GM12891 (cell line): Measurements from ENCODE around the gene YARS1.

Experiments used
- DNase-seq: peaks from one replicate; pipeline ENCODE4 v3.0.0; 2011; ENCODE audit warnings: low spot score; ENCODE audit not compliant: insufficient read length
- FAIRE-seq: peaks from 2 replicates; lab custom pipeline; 2011; peaks lifted over from hg19 to GRCh38; lab: Jason Lieb, UNC
- PAX5 ChIP-seq: IDR thresholded peaks from 2 replicates; pipeline ENCODE4 v1.6.1; 2011; ENCODE audit warnings: low read length, moderate library complexity, mild to moderate bottlenecking; ENCODE audit not compliant: insufficient read depth, severe bottlenecking
- POLR2A ChIP-seq: IDR thresholded peaks from 2 replicates; pipeline ENCODE4 v1.6.1; 2011; ENCODE audit warnings: low read depth, low read length, control low read depth
- POLR2AphosphoS5 ChIP-seq: IDR thresholded peaks from 2 replicates; pipeline ENCODE4 v1.6.1; 2011; ENCODE audit warnings: low read depth, low read length, control low read depth
- POU2F2 ChIP-seq: IDR thresholded peaks from 2 replicates; pipeline ENCODE4 v1.6.1; 2011; ENCODE audit warnings: low read depth, mild to moderate bottlenecking, control low read depth, low read length, moderate library complexity
- SPI1 ChIP-seq: IDR thresholded peaks from 2 replicates; pipeline ENCODE4 v1.6.1; 2011; ENCODE audit warnings: low read depth, low read length, control low read depth
- TAF1 ChIP-seq: IDR thresholded peaks from 2 replicates; pipeline ENCODE4 v1.6.1; 2011; ENCODE audit warnings: low read depth, low read length, control low read depth

Gene YARS1

DNA sequence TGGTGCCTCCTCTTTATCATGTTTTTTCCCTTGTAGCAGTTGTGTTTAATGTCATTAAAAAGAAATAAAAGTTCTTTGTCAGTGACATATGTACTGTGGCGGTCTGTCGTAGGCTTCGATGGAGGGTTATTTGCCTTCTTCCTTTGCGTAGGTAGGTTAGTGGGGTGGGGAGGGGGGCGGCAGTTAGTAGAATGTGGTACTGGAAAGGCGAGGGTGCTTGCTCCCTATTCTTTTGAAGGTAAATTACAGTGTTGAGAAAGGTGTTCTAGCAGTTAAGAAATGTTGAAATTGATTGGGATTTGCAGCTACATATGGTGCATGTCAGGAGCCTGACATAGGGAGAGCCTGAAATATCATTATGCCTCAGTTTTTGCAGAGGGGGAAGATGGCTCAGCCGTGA, 41.6 kb upstream of the YARS1 start:
- DNase-seq (no peak), FAIRE-seq (no peak)
- no peak for TF ChIP-seq POU2F2
- TF ChIP-seq POLR2AphosphoS5 = no peak
- no peak for TF ChIP-seq PAX5
- TF ChIP-seq POLR2A = no peak
- no peak for TF ChIP-seq SPI1
- no peak for TF ChIP-seq TAF1

DNA sequence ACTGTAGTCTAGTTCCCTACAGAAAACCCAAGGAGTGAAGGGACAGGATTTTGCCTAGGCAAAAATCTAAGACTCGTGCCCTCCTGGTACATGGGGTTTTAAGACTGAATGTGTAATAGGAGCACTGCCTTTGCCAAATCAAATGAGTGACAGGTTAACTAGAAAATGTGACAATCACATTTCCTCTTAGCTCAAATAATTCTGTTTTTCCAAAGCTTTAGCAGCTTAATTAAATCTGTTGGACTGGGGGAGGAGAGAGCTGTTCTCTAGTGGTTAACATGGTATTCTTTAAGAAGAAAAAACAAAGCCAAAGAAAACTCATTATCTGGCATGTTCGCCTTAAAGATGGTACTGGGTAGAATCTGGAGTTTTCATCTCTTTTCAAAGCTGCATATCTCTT, 41.0 kb upstream of the YARS1 start:
- peak; percentile 20 for FAIRE-seq

DNA sequence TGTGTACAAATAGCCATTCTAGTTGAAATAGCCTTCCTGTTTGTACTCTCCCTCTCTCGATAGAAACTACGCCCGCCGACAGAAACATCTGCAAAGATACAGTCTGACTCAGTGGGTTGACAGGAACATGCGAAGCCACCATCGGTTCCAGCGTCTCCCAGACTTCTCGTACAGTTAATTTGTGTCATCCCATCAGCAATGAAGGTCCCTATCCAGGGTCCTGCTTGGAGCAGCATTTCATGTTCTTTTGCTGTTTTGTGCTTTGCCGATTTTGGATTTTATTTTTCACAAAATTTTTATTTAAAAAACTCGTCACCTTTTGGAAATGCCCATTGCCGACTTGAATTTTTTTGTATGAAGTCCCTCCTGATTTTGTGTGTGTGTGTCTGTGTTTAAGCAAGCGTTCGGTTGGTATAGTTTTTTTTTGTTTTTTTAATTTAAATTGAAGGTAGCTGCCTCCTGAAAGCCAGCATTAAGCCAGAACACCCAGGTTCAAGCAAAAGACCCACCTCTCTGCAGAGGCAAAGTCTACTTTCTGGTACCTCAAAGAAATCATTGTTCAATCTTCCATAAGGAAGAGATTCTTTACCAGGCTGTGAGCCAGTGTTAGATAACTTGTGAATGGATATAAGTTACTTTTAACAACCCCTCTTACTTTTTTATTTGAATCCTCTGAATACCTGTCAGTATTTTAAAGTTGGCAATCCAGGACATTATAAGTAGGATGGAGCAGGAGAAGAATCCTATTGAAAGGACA, 38.9 kb upstream of the YARS1 start:
- TF ChIP-seq POU2F2 (no peak), POLR2AphosphoS5 (no peak), TAF1 (no peak)
- no peak for DNase-seq

More for the DNA sequence above, 41.0 kb upstream of the YARS1 start:
- no peak for DNase-seq
- TF ChIP-seq POLR2A (no peak), TAF1 (no peak), PAX5 (no peak), SPI1 (no peak), POU2F2 (no peak), POLR2AphosphoS5 (no peak)

DNA sequence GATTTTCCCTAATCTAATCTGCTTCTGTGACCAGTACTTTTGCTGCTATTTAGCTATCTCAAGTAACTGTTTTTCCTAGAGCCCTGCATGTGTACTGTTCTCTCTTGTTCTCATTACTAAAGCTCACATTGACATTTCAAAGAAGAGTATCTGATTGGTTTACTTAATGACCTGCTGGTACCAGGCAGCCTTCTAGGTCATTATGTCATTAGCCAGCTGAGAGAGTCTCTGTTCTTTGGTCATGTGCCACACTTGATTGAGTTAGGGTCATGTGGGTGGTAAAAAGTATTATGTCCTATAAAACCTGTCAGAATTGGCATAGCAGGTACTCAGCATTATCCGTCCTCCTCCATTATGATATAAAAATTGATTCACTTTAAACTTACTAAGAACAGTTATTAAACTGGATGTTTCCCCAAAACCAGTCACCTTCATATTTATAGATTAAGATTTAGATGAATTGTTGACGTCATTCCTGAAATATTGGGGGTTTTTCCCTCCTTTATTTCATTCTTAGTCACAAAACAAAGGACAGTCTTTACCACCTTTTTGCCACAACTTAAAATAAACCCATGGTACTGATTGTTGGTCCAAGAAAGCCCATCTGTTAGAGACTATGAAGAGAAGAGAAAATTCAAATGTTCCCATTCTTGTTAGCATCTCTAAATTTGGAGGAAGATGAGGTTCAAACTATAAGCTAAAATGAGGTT, 31.4 kb upstream of the YARS1 start:
- DNase-seq = no peak
- TF ChIP-seq POU2F2 (no peak), SPI1 (no peak), PAX5 (no peak), TAF1 (no peak), POLR2A (no peak), POLR2AphosphoS5 (no peak)
- FAIRE-seq = peak; percentile 59

More for the DNA sequence above, 38.9 kb upstream of the YARS1 start:
- FAIRE-seq = no peak

DNA sequence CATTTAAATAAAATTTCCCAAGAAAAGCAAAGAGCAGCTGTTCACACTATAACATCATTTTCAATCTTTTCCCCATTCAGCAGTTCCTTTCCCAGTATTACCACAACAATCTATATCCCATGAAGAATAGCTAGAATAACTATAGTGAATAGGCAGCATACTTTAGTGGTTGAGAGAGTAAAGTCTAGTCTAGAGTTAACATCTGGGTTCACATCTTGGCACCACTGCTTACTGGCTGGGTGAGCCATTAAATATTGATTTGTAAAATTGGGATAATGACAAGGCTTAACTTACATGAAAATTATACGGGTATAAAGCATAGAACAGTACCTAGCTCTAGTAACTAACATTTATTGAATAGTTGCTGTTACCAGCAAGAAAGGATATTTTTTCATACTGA, 14.7 kb upstream of the YARS1 start:
- TF ChIP-seq TAF1 = no peak
- TF ChIP-seq POLR2AphosphoS5 = no peak
- TF ChIP-seq POU2F2 = no peak
- no peak for TF ChIP-seq SPI1
- no peak for TF ChIP-seq POLR2A
- no peak for TF ChIP-seq PAX5
- FAIRE-seq (no peak), DNase-seq (no peak)

DNA sequence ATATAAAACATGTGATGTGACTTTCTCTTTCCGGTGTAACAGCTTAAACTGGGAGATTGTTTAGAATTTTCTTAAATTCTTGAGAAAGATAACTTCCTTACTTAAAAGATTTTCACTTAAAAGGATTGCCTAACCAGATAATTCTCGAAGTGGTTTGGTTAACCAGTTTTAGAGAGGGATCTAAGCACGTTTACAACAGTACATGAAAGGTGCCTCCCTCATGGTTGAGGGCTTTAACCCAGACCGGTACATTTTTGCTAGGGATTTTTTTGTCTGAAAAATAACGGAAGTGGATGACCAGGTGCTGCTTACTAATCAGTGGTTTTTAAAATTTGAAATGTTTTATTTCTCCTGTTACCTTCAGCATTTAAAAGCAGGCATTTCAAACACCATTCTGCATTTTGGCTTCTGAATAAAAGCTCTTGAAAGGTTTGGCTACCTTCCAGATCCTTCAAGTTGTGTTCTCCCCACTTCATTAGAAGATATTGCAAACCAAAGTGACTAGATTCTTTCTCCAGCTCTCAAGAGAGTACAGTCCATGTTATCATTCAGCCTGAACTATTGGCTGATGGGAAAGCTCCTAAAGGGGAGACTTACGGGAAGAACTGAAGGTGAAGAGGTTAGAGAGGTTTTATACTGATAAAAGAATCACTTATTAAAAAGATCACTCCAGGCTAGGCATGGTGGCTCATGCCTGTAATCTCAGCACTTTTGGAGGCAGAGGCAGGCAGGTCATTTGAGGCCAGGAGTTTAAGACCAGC, 13.1 kb upstream of the YARS1 start:
- no peak for DNase-seq
- TF ChIP-seq POLR2AphosphoS5 (no peak), POU2F2 (no peak), SPI1 (no peak), TAF1 (no peak), PAX5 (no peak), POLR2A (no peak)
- FAIRE-seq = no peak

DNA sequence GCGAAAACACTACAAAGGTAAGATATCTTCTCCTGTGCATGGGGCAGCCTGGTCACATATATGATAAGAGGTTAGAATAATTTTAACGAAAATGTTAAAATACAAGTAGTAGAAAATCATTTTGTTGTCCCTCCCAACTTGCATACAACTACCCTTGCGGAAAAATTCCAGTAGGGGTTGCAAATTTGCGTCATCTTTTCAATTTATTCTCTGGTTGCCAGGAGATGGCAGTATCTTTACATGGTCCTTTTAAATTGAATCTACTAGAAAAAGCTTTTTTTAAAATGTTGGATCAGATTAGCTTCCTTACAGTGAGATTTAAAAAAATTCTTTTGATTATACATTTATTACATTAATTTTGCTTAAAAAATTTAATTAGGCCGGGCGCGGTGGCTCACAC, 11.2 kb upstream of the YARS1 start:
- TF ChIP-seq TAF1 = no peak
- TF ChIP-seq POLR2AphosphoS5 = no peak
- no peak for TF ChIP-seq POU2F2
- no peak for TF ChIP-seq POLR2A
- no peak for TF ChIP-seq PAX5
- TF ChIP-seq SPI1 = no peak
- FAIRE-seq (no peak), DNase-seq (no peak)

DNA sequence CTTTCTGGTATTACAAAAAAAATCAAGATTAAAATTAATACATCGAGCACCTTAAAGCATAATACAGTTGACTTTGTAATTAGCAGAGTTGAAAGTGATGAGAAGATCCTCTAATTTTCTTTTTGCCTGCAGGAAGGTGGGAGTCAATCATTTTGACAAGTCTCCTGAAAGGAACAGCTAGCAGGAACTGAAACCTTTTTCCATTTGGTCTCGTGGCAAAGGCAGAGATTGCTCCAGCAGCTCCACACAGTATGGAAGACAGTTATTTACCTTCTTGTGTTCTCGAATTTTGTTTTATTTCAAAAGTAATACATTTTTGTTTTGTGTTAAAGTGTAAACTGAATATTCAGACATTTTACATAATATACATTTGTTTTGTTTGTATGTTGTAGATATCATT, 8.0 kb upstream of the YARS1 start:
- DNase-seq (no peak), FAIRE-seq (no peak)
- TF ChIP-seq SPI1 = peak; percentile 31; the same call in 1 of the 2 replicates
- no peak for TF ChIP-seq POLR2A

DNA sequence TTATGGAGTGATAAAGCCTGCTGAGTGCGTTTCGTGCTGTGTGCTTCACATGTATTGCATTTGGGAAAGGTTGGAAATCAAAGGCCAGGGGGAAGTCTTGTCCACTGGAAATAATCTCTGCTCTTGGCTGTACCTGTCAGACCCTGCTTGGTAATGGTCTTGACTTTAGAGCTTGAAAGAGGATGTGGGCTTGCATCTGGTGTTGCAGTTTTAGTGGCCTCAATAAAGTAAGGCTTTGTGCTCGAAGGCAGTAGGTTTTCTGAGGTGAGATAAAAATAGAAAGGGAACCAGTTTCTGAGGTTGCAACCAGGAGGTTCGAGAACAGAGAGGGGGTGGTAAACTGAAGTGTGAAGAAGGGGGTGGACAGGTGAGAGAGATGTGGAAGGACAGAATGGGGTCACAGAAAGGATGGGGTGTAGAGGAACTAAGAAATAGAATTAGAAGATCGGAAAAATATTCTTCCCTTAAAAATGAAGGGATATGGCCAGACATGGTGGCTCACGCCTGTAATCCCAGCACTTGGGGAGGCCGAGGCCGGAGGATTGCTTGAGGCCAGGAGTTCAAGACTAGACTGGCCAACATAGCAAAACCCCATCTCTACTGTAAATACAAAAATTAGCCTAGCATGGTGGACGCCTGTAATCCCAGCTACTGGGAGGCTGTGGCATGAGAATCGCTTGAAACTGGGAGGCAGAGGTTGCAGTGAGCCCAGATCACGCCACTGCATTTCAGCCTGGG, 1.8 kb upstream of the YARS1 start:
- DNase-seq (peak; percentile 39), FAIRE-seq (peak; percentile 93)
- peak; percentile 52 for TF ChIP-seq POU2F2
- TF ChIP-seq PAX5 = peak; percentile 25
- peak; percentile 95 for TF ChIP-seq POLR2AphosphoS5
- TF ChIP-seq POLR2A = peak; percentile 97
- TF ChIP-seq SPI1 = peak; percentile 91
- peak; percentile 76 for TF ChIP-seq TAF1
